T-helper 1 cell treated with Interleukin-12 subunit alpha and Interleukin-12 subunit beta and Interleukin-4 antibody, amounts not matched to agents 30 μg/mL and 1 μg/mL, for 36 hours (primary cell): ENCODE results near the gene ZNF407.

Experiments
- H3K27ac Mint-ChIP-seq: one replicate; pipeline ENCODE4 v1.8.0; 2021; ENCODE audit warnings: mild to moderate bottlenecking, mixed read lengths
- H3K27me3 Mint-ChIP-seq: one replicate; pipeline ENCODE4 v1.8.0; 2021; ENCODE audit warnings: low read depth, mixed read lengths
- H3K36me3 Mint-ChIP-seq: one replicate; pipeline ENCODE4 v1.8.0; 2021; ENCODE audit warnings: low read depth, mixed read lengths
- H3K4me1 Mint-ChIP-seq: one replicate; pipeline ENCODE4 v1.8.0; 2021; ENCODE audit warnings: low read depth, mixed read lengths
- H3K4me3 Mint-ChIP-seq: one replicate; pipeline ENCODE4 v1.8.0; 2021; ENCODE audit warnings: mild to moderate bottlenecking, moderate library complexity, mixed read lengths
- H3K9me3 Mint-ChIP-seq: one replicate; pipeline ENCODE4 v1.8.0; 2021; ENCODE audit warnings: mixed read lengths

Gene ZNF407

DNA sequence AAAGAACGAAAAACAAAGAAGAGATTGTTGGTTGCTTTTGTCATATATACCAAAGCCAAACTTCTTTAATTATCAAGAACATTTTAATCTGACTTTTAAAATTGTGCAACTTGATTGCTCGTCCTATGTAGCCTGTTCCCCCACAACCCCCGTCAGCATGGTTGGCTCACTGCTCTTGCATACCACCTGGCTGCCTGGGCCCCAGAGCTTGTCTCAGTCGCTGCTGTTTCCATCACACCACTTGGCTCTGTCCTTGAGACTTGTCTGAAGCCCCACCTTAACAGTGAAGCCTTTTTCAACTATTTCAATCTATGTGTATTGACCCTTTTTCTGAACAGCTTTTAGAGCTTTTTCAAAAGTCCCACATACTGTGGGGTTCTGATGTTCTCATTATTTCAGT, 270.8 kb downstream of the ZNF407 start:
- no peaks in the 10 kb centered on the region for H3K36me3 Mint-ChIP-seq

DNA sequence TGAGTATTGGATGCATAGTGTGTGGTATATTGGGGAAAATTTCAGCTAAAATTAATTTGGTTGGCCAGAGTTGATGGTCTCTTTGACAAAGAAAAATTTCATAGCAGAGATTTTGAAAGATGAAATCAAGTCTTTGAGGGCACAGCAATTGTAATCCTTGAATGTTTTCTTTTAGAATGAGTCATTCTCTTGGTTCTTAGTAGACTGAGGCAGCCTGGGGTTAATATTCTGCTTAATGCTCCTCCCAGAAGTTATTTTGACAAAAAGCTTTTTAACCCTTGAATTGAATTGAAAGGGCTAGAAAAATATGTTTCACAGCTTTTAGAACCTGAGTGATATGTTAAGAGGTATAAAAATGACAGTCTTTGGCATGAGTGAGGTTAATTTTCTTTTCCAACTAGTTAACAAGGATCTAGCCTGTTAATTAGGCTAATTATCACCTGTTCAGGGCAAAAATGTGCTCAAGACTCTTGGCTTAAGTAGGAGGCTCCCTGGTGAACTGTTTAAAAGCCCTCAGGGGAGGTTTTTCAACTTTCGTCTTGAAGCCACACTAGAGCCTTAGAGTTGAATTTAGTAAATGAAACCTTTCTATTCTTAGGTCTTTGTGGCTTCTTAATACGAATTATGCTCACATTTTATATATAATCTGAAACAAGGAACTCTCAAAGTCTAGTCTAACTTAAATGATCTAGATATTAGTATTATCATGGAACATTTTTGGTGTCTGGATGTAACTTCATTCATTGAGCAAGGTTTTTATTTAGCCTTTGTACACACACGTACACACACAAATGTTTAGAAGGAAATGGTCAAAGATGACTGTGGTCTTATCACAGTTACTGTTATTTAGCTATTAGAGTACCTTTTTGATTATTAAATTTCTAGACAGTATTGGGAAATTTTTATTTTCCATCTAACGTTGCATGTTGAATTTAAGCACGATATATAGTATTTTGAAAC, 272.5 kb downstream of the ZNF407 start:
- no peaks in the 10 kb centered on the region for H3K27me3 Mint-ChIP-seq

More for the DNA sequence above, 270.8 kb downstream of the ZNF407 start:
- Mint-ChIP-seq H3K9me3 (no peaks in the 10 kb centered on the region), H3K4me3 (no peak overlapping the region), H3K4me1 (peaks cover 8% of the 10 kb centered on the region), H3K27me3 (no peaks in the 10 kb centered on the region), H3K27ac (no peak overlapping the region)

DNA sequence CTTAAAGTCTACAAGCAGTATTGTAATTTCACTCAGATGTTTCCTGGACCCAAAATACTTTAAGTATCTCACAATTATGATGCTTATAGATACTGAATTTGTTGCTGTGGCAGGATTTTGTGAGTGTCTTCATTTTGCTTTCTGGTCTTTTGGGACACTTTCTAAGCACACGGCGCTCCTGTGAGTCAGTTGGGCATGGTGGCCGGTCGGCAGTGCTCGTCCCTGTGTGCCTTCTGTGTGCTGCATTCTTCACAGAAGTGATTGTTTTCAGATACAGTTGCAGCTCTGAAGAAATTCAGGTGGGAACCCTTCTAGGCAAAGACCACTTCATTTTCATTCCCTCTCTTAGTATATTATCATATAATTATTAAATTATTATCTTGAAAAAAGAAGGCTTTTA, 273.3 kb downstream of the ZNF407 start:
- H3K27ac Mint-ChIP-seq, result no peak overlapping the region
- H3K9me3 Mint-ChIP-seq, result no peaks in the 10 kb centered on the region
- no peaks in the 10 kb centered on the region for H3K27me3 Mint-ChIP-seq
- peaks cover 4% of the 10 kb centered on the region for H3K4me1 Mint-ChIP-seq
- no peaks in the 10 kb centered on the region for H3K36me3 Mint-ChIP-seq
- no peak overlapping the region for H3K4me3 Mint-ChIP-seq

More for the DNA sequence above, 272.5 kb downstream of the ZNF407 start:
- Mint-ChIP-seq H3K9me3 (no peaks in the 10 kb centered on the region), H3K36me3 (no peaks in the 10 kb centered on the region), H3K27ac (no peak overlapping the region), H3K4me1 (peaks cover 4% of the 10 kb centered on the region), H3K4me3 (no peak overlapping the region)

DNA sequence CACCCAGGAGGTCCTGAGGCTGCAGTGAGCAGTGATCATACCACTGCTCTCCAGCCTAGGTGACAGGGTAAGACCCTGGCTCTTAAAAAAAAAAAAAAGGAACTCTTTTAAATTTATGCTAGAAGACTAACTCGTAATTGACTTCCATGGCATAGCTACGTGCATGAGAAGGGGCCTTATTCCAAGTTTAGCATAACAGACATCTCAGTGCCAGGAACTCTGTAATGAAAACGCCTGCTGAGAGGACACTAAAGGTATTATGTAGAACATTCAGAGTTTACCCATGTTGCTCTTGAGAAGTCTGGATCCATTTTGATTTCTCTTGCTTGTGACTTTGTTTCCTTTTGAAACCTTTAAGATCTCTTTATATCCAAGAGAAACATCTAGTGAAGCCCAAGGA, 276.0 kb downstream of the ZNF407 start:
- Mint-ChIP-seq H3K9me3 (no peaks in the 10 kb centered on the region), H3K27ac (no peak overlapping the region)

DNA sequence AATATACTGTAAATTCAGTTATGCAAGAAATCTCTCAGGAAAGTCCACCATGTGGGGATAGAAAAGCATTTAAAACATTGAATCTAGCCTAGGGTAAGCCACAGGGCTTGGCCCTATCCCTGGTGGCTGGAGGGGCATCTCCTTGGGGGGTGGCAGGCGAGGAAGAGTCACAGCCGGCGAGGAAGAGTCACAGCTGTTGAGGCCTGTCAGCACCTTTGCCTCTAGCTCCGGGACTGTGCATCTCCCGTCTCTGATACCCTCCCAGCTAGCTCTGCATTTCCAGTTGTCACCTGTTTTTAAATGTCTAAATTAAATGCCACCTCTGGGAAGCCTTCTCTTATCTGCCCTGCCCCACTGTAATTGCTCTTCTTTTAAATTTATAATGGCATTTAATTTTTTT, 276.7 kb downstream of the ZNF407 start:
- H3K4me3 Mint-ChIP-seq, result no peak overlapping the region
- peaks cover 4% of the 10 kb centered on the region for H3K4me1 Mint-ChIP-seq
- H3K27me3 Mint-ChIP-seq, result no peaks in the 10 kb centered on the region
- H3K27ac Mint-ChIP-seq, result no peak overlapping the region
- no peaks in the 10 kb centered on the region for H3K9me3 Mint-ChIP-seq
- H3K36me3 Mint-ChIP-seq, result no peaks in the 10 kb centered on the region

More for the DNA sequence above, 276.0 kb downstream of the ZNF407 start:
- Mint-ChIP-seq H3K36me3 (no peaks in the 10 kb centered on the region), H3K4me3 (no peak overlapping the region), H3K27me3 (no peaks in the 10 kb centered on the region), H3K4me1 (peaks cover 4% of the 10 kb centered on the region)

DNA sequence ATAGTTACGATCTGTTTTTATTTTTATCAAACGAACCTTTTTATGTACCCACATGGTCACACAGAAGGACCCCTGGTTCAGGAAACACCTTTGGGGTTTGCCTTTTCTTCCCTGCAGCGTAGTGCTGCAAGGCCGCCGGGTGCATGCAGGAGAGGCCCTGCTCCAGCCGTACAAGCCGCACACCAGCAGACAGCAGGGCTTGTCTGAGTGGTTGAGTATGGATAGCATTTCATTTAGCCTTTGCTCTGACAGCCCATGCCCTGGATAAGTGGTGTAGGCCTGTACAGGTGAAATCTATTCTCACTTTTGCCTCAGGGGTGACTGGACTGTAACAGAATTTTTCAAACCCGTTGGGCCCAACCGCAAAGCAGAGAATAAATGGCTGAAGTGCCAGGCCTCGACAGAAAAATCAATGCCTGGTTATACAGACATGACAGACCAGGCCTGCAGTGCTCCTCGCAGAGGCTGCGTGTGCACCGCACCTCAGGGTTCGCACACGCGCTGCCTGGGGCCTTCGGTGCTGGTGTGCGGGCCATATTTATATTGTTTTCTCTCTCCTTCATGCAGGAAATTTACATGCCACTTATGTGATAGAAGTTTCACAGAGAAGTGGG, 279.1 kb downstream of the ZNF407 start:
- peaks cover 6% of the 10 kb centered on the region for H3K36me3 Mint-ChIP-seq
- no peak overlapping the region for H3K4me3 Mint-ChIP-seq
- no peaks in the 10 kb centered on the region for H3K27me3 Mint-ChIP-seq
- H3K27ac Mint-ChIP-seq, result no peak overlapping the region
- H3K4me1 Mint-ChIP-seq, result no peaks in the 10 kb centered on the region
- no peaks in the 10 kb centered on the region for H3K9me3 Mint-ChIP-seq

DNA sequence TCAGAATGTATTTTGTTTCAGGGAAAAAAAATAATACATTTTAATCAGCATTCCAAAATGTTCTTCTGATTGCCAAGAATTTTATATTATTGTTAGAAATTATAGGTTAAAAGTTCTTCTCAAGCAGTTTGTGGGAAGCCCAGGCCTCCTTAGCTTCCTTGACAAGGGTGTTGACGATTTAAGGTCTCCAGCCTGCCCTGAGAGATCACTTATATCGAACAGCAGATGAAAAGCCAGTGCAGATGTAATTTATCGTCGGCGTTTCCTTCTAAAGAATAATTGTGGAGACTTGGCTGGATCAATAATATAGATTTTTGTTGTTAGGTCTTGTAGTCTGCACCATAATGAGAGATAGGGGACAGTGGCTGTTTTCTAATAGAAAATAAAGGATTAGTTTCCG, 280.6 kb downstream of the ZNF407 start:
- H3K4me1 Mint-ChIP-seq, result no peaks in the 10 kb centered on the region
- no peaks in the 10 kb centered on the region for H3K27me3 Mint-ChIP-seq
- no peak overlapping the region for H3K4me3 Mint-ChIP-seq
- no peak overlapping the region for H3K27ac Mint-ChIP-seq
- peaks cover 7% of the 10 kb centered on the region for H3K36me3 Mint-ChIP-seq
- no peaks in the 10 kb centered on the region for H3K9me3 Mint-ChIP-seq

DNA sequence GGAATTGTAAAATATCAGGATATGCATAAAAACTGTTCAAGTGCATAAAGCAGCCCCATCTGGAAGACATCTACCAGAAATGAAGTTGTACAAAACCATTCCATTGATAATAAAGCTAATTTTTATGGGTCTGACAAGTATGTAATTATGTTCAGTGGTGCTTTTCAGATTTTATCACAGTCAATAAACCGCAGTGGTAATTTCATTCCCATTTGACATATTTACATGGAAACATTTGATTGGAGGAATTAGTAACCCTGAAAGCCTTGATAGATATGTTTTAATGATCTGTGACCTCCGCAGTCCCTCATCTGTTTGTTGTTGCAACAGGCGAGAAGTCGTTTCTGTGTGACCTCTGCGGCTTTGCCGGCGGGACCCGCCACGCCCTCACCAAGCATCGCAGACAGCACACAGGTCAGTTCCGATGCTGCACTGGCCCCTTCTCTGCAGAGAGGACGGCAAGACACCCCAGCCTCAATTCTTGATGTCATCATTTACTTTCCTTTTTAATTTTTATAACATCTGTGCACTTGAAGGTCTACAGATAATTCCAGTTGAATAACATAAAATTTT, 283.1 kb downstream of the ZNF407 start:
- Mint-ChIP-seq H3K27me3 (no peaks in the 10 kb centered on the region), H3K4me3 (no peak overlapping the region), H3K27ac (no peak overlapping the region), H3K4me1 (no peaks in the 10 kb centered on the region), H3K9me3 (no peaks in the 10 kb centered on the region), H3K36me3 (peaks cover 13% of the 10 kb centered on the region)

DNA sequence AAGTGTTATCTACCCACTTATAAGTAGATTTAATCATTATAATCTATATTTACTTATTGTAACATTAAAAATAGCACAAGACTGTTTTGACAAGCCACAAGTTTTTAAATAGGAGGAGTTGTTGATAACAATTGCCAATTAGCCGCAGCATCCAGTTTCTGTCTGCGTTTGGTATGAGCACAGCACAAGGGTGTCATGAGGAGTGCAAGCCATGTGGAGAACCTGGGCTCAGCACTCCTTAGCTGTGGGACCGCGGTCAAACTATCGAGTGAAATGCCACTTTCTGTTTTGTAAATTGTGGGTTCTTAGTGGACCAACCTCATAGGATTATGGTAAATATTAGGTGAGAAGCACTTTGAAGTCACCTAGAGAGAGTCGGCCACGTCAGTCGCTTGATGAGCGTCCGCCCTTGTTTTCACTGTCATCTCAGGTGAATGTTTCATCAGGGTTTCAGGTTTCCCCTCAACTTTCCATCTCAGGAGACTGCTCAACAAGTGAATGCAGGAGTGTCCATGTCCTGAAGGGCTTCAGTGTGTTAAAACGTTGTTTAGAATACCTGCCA, 294.5 kb downstream of the ZNF407 start:
- no peak overlapping the region for H3K27ac Mint-ChIP-seq
- peaks cover 3% of the 10 kb centered on the region for H3K4me1 Mint-ChIP-seq
- no peaks in the 10 kb centered on the region for H3K27me3 Mint-ChIP-seq
- H3K4me3 Mint-ChIP-seq, result no peak overlapping the region
- H3K9me3 Mint-ChIP-seq, result no peaks in the 10 kb centered on the region
- peaks cover 1% of the 10 kb centered on the region for H3K36me3 Mint-ChIP-seq

DNA sequence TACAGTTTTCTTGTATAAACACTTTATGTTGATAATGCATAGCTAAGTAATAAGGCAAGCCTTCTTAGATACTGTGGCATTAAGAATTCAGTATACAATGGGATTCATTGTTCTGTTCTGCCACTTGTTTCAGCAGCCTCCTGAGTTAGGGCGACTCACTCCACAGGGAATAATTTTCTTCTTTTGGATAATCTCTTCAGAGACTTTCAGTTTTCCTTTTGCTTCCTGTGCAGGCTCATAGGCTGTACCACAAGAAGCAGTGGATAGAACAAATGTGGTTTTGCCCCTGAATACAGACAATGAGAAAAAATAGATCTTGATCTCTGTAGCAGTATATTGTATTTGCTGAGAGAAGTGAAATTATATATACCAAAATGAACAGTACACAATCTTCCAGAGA, 298.0 kb downstream of the ZNF407 start:
- peaks cover 16% of the 10 kb centered on the region for H3K4me1 Mint-ChIP-seq
- no peaks in the 10 kb centered on the region for H3K27me3 Mint-ChIP-seq
- H3K36me3 Mint-ChIP-seq, result peaks cover 1% of the 10 kb centered on the region
- H3K9me3 Mint-ChIP-seq, result no peaks in the 10 kb centered on the region
- no peak overlapping the region for H3K4me3 Mint-ChIP-seq
- no peak overlapping the region for H3K27ac Mint-ChIP-seq

DNA sequence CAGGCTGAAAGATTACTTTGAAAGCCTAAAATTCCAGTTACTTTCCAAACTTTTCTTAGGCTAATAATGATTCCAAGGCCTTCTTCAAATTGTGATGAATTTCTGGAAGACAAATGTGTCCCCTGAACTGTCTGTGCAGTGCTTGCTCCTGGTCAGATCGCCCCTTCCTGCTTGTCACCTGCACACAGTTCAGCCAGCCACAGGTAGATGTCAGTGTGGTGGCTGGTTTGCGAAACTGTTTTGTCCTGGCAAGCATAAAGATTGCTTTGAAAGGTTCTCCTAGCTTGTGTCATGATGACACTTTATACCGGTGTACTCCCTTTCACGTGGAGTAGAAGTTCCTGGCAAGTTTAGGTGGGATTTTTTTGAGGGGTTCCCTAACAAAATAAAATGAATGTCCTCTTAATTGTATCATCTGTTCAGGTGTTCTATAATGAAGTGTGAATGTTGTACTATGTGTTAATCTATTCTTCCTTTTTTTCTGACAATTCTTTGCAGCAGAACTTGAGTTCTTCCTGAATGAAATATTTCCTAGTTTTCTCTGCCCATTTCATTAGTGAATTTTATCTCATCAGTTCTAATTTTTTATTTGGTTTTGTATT, 298.8 kb downstream of the ZNF407 start:
- Mint-ChIP-seq H3K4me1 (peaks cover 24% of the 10 kb centered on the region), H3K4me3 (no peak overlapping the region), H3K27ac (peak overlapping the region; percentile 0), H3K9me3 (no peaks in the 10 kb centered on the region), H3K27me3 (no peaks in the 10 kb centered on the region), H3K36me3 (no peaks in the 10 kb centered on the region)

DNA sequence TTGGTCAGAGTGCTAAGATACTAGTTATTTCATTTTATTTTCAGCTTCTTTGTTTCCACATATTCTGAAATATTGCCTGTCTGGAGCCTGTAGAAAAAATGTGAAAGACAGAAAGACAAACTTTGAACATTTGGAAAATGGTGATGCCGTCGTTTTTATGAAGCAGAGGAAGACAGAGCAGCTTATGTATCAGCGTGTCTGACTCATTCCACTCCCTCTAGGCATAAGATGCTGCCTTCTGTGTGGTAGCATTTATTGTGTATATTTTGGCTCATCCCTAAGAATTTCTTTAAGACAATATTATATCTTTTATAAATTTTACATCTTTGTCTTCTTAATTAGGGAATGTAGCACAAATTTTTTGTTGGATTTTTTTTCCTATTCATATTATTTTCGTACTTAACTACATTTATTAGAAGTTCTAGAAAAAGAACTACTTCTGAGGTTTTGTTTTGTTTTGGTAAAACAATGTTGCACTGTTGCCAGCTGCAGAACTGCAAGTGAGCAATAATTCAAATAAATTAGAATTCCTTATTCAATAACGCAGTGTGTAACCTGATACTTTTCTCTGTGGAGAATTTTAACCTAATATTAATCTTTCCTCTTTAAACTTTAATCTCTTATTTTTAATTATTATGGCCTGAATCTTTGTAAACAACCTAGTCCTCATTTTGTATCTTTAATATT, 300.4 kb downstream of the ZNF407 start:
- H3K4me3 Mint-ChIP-seq, result no peak overlapping the region
- H3K27me3 Mint-ChIP-seq, result no peaks in the 10 kb centered on the region
- no peaks in the 10 kb centered on the region for H3K9me3 Mint-ChIP-seq
- no peak overlapping the region for H3K27ac Mint-ChIP-seq
- peaks cover 3% of the 10 kb centered on the region for H3K36me3 Mint-ChIP-seq
- H3K4me1 Mint-ChIP-seq, result peaks cover 30% of the 10 kb centered on the region

DNA sequence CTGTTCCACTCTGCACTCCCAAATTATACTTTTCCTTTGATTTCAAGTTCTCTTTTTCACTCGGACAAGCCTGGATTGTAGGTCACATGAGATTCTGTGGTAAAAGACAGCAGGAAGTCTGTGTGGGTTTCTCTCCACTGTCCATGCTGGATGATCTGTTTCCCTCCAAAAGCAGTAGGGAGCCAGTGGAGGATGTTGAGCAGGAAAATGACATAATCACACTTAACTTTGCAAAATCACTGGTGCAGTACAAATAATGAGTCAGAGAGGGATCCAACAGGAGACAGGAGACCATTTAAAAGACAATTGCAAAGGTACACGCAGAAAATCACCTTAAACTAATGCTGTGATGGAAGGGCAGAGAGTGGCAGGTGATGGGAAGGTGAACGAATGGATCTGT, 301.3 kb downstream of the ZNF407 start:
- no peak overlapping the region for H3K27ac Mint-ChIP-seq
- H3K9me3 Mint-ChIP-seq, result no peaks in the 10 kb centered on the region
- peaks cover 3% of the 10 kb centered on the region for H3K36me3 Mint-ChIP-seq
- H3K27me3 Mint-ChIP-seq, result no peaks in the 10 kb centered on the region
- peaks cover 30% of the 10 kb centered on the region for H3K4me1 Mint-ChIP-seq
- H3K4me3 Mint-ChIP-seq, result no peak overlapping the region

DNA sequence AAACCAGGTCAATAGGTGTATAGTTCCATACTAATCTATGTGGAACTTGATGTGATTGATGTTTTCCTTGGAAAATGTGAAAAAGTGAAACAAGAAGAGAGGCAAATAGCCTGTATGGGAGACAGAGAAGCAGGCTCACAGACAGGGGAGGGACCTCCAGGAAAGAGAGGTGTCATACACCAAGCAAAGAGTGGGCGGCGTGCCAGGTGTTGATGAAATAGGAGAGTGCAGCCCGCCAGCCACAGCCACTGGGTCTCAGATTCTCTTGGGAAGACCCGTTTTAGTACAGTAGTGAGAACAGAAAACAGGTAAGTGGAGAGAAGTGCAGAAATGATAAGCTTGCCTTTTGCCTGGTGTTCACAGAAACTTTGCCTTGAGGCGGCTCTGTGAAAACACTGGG, 301.9 kb downstream of the ZNF407 start:
- H3K27me3 Mint-ChIP-seq, result no peaks in the 10 kb centered on the region
- H3K27ac Mint-ChIP-seq, result no peak overlapping the region
- H3K4me1 Mint-ChIP-seq, result peaks cover 30% of the 10 kb centered on the region
- H3K9me3 Mint-ChIP-seq, result no peaks in the 10 kb centered on the region
- peaks cover 3% of the 10 kb centered on the region for H3K36me3 Mint-ChIP-seq
- H3K4me3 Mint-ChIP-seq, result no peak overlapping the region
